K562 (cell line): ENCODE data around the gene WNK1. TPM values are rescaled to one million over a fixed set of nuclear protein-coding genes. Genes with fewer than 3 reads are reported as not detected.
A peak's percentile ranks its signal among the peaks of the same experiment; 100 is the strongest.

Experiments used
- ARID4B ChIP-seq: sonication (generic); formaldehyde crosslinking; IDR thresholded peaks from 2 replicates; pipeline ENCODE4 v1.8.0; 2022; ENCODE audit warnings: mild to moderate bottlenecking, missing genetic modification reagents
- CAMTA2 ChIP-seq: fragments of 250-450 bp; sonication (Bioruptor Pico); conservative IDR thresholded peaks from 2 replicates; pipeline ENCODE4 v1.5.1; 2022
- CBFA2T2 ChIP-seq: fragments of 450-650 bp; conservative IDR thresholded peaks from 2 replicates; pipeline ENCODE4 v1.6.1; 2017; ENCODE audit warnings: mild to moderate bottlenecking
- CXXC5 ChIP-seq: fragments of 250-450 bp; sonication (Bioruptor Pico); IDR thresholded peaks from 2 replicates; pipeline ENCODE4 v1.8.0; 2022; ENCODE audit warnings: inconsistent platforms, mild to moderate bottlenecking, moderate library complexity
- ETS1 ChIP-seq: conservative IDR thresholded peaks from 2 replicates; pipeline ENCODE4 v1.6.1; 2011; ENCODE audit warnings: low read depth, mild to moderate bottlenecking, low read length; ENCODE audit not compliant: control insufficient read depth
- HMGXB4 ChIP-seq: sonication (generic); formaldehyde crosslinking; IDR thresholded peaks from 2 replicates; pipeline ENCODE4 v1.8.1; 2023; ENCODE audit warnings: mild to moderate bottlenecking, missing genetic modification reagents
- HNRNPLL ChIP-seq: fragments of 200-400 bp; formaldehyde crosslinking; IDR thresholded peaks from 2 replicates; pipeline ENCODE4 v1.6.1; 2017; ENCODE audit warnings: low read length, low read depth, mild to moderate bottlenecking; ENCODE audit not compliant: poor library complexity, severe bottlenecking
- SPI1 ChIP-seq: IDR thresholded peaks from 2 replicates; pipeline ENCODE4 v1.6.1; 2011; ENCODE audit warnings: low read depth, low read length, control low read depth, borderline replicate concordance
- TOE1 ChIP-seq, 2 experiments: fragments of 450-650 bp in 1 of 2; sonication (generic) in 1 of 2; formaldehyde crosslinking in 1 of 2; IDR thresholded peaks; 2 replicates each; pipeline versions ENCODE4 v1.7.1 to v1.8.0; 2016 to 2022; ENCODE audit warnings: borderline replicate concordance in 2 of 2, mild to moderate bottlenecking in 2 of 2, antibody characterized with exemption in 1 of 2, inconsistent platforms in 1 of 2, low read depth in 1 of 2, missing genetic modification reagents in 1 of 2, moderate library complexity in 1 of 2
- TRIM25 ChIP-seq: fragments of 450-650 bp; IDR thresholded peaks from 2 replicates; pipeline ENCODE4 v1.7.0; 2016; ENCODE audit warnings: borderline replicate concordance
- ZBTB11 ChIP-seq, 3 experiments: fragments of 200-800 bp in 1 of 3; fragments of 250-450 bp in 1 of 3; fragments of 450-650 bp in 1 of 3; sonication (Bioruptor Pico) in 1 of 3; sonication (Bioruptor generic) in 1 of 3; formaldehyde crosslinking in 1 of 3; IDR thresholded peaks; 2 replicates each; pipeline versions ENCODE4 v1.6.1 to v1.8.0; 2016 to 2022; ENCODE audit warnings: mild to moderate bottlenecking in 2 of 3, missing genetic modification characterization in 2 of 3, missing compliant biosample characterization in 1 of 3, moderate library complexity in 1 of 3
- ZC3H11A ChIP-seq: IDR thresholded peaks from 2 replicates; pipeline ENCODE4 v1.6.1; 2012; ENCODE audit warnings: low read depth, low read length, improper control_type of control experiment
- polyA plus RNA-seq, 8 experiments: library from polyadenylated mRNA; depleted of rRNA in 4 of 8; stranded (reverse) in 5 of 8; unstranded in 3 of 8; fragments of >200 nt; fragmentation: Nextera tagmentation in 2 of 8; fragmentation: Illumina TruSeq in 1 of 8; extraction: Ambion mirVana in 2 of 8; extraction: Trizol in 1 of 8; gene quantifications; 2 replicates each; pipeline versions ENCODE4 v1.2.1 to v1.2.3, GENCODE V29; 2011 to 2014; ENCODE audit warnings: inconsistent platforms in 1 of 8, missing spikeins in 1 of 8
- total RNA-seq, 7 experiments: library from RNA; depleted of rRNA in 6 of 7; stranded (reverse); fragments of >200 nt in 6 of 7; fragmentation: Illumina TruSeq in 2 of 7; extraction: Trizol in 2 of 7; gene quantifications; 2 replicates each; pipeline versions ENCODE4 v1.2.1 to v1.2.3, GENCODE V29; 2011 to 2021; ENCODE audit warnings: low replicate concordance in 1 of 7

WNK1 gene
- total and polyA plus RNA-seq, 9 of the 15 experiments (the other 6 are each of a cell fraction or from before 2014, with no cell fraction given) = 4.3 to 73.9 (median 31.0) TPM

GRCh38 chr12:911191-911826 lies 158.9 kb downstream of the WNK1 start (continued):
- no peak for TF ChIP-seq ZC3H11A
- TF ChIP-seq TRIM25 = no peak
- TF ChIP-seq CAMTA2 (CRISPR knock-in tag) = no peak
- TF ChIP-seq ARID4B (CRISPR knock-in tag) = no peak
- no peak for TF ChIP-seq HNRNPLL
- peak; percentile 70 for TF ChIP-seq CBFA2T2
- TF ChIP-seq ZBTB11 (CRISPR knock-in tag; IDR thresholded peaks at IDR 0.05) = 0 out of 6 replicates have a peak, but pooled peaks of 1 of the 3 experiments have one; percentile 33
- TF ChIP-seq HMGXB4 (CRISPR knock-in tag) = no peak
- peak; percentile 78 for TF ChIP-seq SPI1
- TF ChIP-seq ETS1 = no peak
- TF ChIP-seq CXXC5 (CRISPR knock-in tag) = no peak; the same call in 1 of the 2 replicates
- TF ChIP-seq TOE1 (IDR thresholded peaks at IDR 0.05; ENCODE audit: borderline replicate concordance) = no peak
- no peak for TF ChIP-seq TOE1 (CRISPR knock-in tag; IDR thresholded peaks at IDR 0.05; ENCODE audit: borderline replicate concordance, low read depth)
